Pancreas (tissue), 10 donors: ENCODE results near the gene RHOD. TPM values are rescaled to one million over a fixed set of nuclear protein-coding genes. Genes with fewer than 3 reads are reported as not detected.

Source experiments
- ATAC-seq, 4 donors: fragments of 200-7000 bp; cut with Tn5 transposase; one replicate each; pipeline versions ENCODE4 v1.8.0 to v1.9.1; 2020; ENCODE audit warnings: mild to moderate bottlenecking in 4 of 4, moderate library complexity in 4 of 4
- DNase-seq, 6 donors: peaks; one replicate each; pipeline ENCODE4 v3.0.0-alpha.2; 2020
- FAIRE-seq: peaks from 2 replicates; lab custom pipeline; 2012; peaks lifted over from hg19 to GRCh38; lab: Jason Lieb, UNC
- H3K27ac ChIP-seq, 4 donors: fragments of 200-600 bp; sonication (generic); 1 replicate in 3 of 4; 2 replicates in 1 of 4; pipeline versions ENCODE4 v1.5.0 to v1.8.0; 2020
- H3K27me3 ChIP-seq, 4 donors: fragments of 200-600 bp; one replicate each; pipeline ENCODE4 v1.8.0; 2021
- H3K36me3 ChIP-seq, 3 donors: fragments of 200-600 bp; sonication (generic) in 1 of 3; one replicate each; pipeline versions ENCODE4 v1.5.0 to v1.8.0; 2020 to 2021
- H3K4me1 ChIP-seq, 3 donors: fragments of 200-600 bp; one replicate each; pipeline ENCODE4 v1.8.0; 2021
- H3K4me3 ChIP-seq, 4 donors: fragments of 200-600 bp; sonication (generic) in 2 of 4; one replicate each; pipeline versions ENCODE4 v1.5.0 to v1.8.0; 2020 to 2021
- H3K9me3 ChIP-seq, 4 donors: fragments of 200-600 bp; one replicate each; pipeline ENCODE4 v1.8.0; 2021
- WGBS, 2 donors: extraction: QIAGEN DNeasy Blood & Tissue Kit; methylation state at CpG; one replicate each; pipeline ENCODE4 v1.1.7; 2013; 5-methylcytosine and 5-hydroxymethylcytosine counted together
- intact Hi-C, 3 donors: fragments of 100-400 bp; cut with DNase I; formaldehyde crosslinking; loops; one replicate each; pipeline versions ENCODE4 v1.11.1 to v1.14.2; 2022
- polyA plus RNA-seq, 2 donors: library from polyadenylated mRNA; stranded (reverse); fragments of 200-250 nt; gene quantifications; one replicate each; pipeline ENCODE4 v1.2.3, GENCODE V29; 2013
- total RNA-seq, 6 donors: library from RNA; stranded (reverse); fragmentation: NEBNext Ultra II Directional in 4 of 6; extraction: Animal tissue kit (Norgen Biotek cat#: 25700) in 4 of 6; gene quantifications; one replicate each; pipeline versions ENCODE4 v1.2.1 to v1.2.4, GENCODE V29; 2021 to 2023
- TF ChIP-seq, protein P1 (sequence below), 4 donors: fragments of 200-600 bp; sonication (generic) in 3 of 4; IDR thresholded peaks; one replicate each; pipeline versions ENCODE4 v1.5.0 to v1.8.0; 2021; ENCODE audit warnings: antibody characterized with exemption in 4 of 4
- donor health status: healthy with polysubstance abuse.
- donor health status: DM: no; HTN: no; CAD: no; lungs with moderate emphysema.
- donor health status: DM: no; HTN: no; CAD: no.
- donor health status: control.
- donor health status: control.
- donor health status: Bipolar disorder and iron deficiency.
- donor health status: DM: yes; HTN: yes; CAD: no.
- donor health status: DM: no; HTN: no; CAD: no.
- donor health status: DM: no; HTN: no; CAD: no.
- donor health status: DM: yes; HTN: yes; CAD: no.

RHOD gene
- total and polyA plus RNA-seq, 8 donors, result 14.9 to 45.8 (median 18.6) TPM

DNA sequence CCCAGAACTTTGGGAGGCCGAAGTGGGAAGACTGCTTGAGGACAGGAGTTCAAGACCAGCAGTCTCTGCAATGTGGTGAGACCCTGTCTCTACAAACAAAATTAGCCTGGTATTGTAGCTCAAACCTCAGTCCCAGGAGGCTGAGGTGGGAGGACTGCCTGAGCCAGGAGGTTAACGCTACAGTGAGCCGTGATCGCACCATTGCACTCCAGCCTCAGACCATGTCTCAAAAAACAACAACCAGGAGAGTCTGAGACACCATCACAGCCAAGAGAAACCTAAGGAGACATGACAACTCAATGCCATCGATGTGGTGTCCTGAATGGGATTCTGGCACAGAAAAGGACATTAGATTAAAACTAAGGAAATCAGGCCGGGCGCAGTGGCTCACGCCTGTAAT, 34.1 kb downstream of the RHOD start:
- FAIRE-seq, result no peak
- DNase-seq, result no peak
- Histone ChIP-seq H3K27me3 (no peaks in the 10 kb centered on the region), H3K27ac (no peak overlapping the region), H3K4me3 (no peak overlapping the region), H3K9me3 (no peaks in the 10 kb centered on the region), H3K36me3 (no peaks in the 10 kb centered on the region), H3K4me1 (no peaks in the 10 kb centered on the region)
- no peak for ATAC-seq
- intact Hi-C loops, result no loop called here
- TF ChIP-seq, protein P1, sequence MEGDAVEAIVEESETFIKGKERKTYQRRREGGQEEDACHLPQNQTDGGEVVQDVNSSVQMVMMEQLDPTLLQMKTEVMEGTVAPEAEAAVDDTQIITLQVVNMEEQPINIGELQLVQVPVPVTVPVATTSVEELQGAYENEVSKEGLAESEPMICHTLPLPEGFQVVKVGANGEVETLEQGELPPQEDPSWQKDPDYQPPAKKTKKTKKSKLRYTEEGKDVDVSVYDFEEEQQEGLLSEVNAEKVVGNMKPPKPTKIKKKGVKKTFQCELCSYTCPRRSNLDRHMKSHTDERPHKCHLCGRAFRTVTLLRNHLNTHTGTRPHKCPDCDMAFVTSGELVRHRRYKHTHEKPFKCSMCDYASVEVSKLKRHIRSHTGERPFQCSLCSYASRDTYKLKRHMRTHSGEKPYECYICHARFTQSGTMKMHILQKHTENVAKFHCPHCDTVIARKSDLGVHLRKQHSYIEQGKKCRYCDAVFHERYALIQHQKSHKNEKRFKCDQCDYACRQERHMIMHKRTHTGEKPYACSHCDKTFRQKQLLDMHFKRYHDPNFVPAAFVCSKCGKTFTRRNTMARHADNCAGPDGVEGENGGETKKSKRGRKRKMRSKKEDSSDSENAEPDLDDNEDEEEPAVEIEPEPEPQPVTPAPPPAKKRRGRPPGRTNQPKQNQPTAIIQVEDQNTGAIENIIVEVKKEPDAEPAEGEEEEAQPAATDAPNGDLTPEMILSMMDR (IDR thresholded peaks at IDR 0.05), result no peak
- 91 to 94% methylated on average over 8 of the region's 8 CpGs for WGBS, 2 donors

GRCh38 chr11:67095214-67095507, 38.5 kb downstream of the RHOD start:
- intact Hi-C loops, result no loop called here
- Histone ChIP-seq H3K27ac (no peak overlapping the region), H3K4me1 (no peaks in the 10 kb centered on the region), H3K4me3 (no peak overlapping the region), H3K9me3 (no peaks in the 10 kb centered on the region), H3K27me3 (no peaks in the 10 kb centered on the region), H3K36me3 (no peaks in the 10 kb centered on the region)
- WGBS, 2 donors, result 96 to 100% methylated on average over 1 of the region's 1 CpG
- FAIRE-seq (no peak), DNase-seq (no peak), ATAC-seq (peak in 1 of 4 donors; percentile 12)
- TF ChIP-seq, protein P1 (IDR thresholded peaks at IDR 0.05), result no peak

DNA sequence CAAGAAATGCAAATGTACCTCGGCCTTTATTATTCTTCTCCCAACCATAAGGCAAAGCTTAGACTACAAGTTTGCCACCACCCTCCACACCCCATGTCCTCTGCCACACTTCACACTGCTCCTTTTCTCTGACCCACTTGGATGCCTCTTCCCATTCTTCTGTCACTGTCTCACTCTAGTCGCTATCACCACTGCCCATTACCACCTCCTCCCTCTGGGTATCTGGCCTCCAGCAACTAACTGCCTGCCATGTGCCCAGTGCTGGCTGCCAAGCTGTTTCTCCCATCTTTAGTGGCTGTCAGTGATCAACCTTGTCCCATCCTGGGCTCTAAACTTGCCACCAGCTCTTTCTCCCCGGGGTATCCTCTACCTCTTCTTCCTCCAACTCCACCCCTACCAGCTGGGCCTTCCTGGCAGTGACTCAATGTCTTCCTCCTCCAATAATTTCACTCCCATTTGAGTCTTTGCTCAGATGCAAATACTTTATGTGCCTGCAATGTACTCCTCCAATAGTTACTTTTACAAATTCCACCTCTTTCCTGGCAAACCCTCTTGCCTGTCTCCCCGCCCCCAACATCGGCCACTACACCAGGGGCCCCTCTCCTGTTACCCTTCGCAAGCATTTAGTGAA, 42.3 kb downstream of the RHOD start:
- no peaks in the 10 kb centered on the region for H3K4me1 ChIP-seq
- peak in 1 of 6 donors; percentile 1 for DNase-seq
- no peaks in the 10 kb centered on the region for H3K27me3 ChIP-seq
- H3K36me3 ChIP-seq, result no peaks in the 10 kb centered on the region
- no peak for ATAC-seq
- H3K4me3 ChIP-seq, result no peak overlapping the region
- TF ChIP-seq, protein P1 (IDR thresholded peaks at IDR 0.05), result no peak
- no peak for FAIRE-seq
- no peak overlapping the region for H3K27ac ChIP-seq
- 75 to 81% methylated on average over 6 of the region's 6 CpGs for WGBS, 2 donors
- no peaks in the 10 kb centered on the region for H3K9me3 ChIP-seq
- intact Hi-C loops, result no loop called here

DNA sequence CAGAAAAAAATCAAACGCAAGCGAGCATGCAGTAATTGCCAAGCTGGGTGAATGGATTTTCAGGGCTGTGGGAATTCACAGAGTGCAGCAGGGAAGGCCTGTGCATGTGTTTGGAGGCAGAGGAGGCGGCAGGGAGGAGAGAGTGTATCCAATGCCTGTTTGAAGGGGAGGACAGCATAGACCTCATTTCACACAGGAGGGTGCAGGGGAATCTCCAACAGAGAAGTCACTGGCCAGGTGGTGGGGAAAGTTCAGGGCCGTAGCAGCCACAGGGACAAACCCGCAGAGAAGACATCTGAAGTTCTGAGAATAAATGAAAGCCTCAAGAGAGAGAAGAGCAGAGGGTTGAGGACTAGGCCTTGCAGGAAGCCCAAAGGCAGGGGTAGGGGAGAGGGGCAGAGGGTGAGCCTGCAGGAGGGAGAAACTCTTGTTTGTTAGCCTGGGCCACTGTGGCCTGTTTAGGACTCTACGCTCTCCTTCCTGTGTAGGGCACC, 43.2 kb downstream of the RHOD start:
- intact Hi-C loops, result no loop called here
- no peaks in the 10 kb centered on the region for H3K27me3 ChIP-seq
- no peaks in the 10 kb centered on the region for H3K9me3 ChIP-seq
- WGBS, 2 donors, result 91 to 96% methylated on average over 6 of the region's 6 CpGs
- TF ChIP-seq, protein P1 (IDR thresholded peaks at IDR 0.05), result no peak
- no peak overlapping the region for H3K27ac ChIP-seq
- no peaks in the 10 kb centered on the region for H3K36me3 ChIP-seq
- no peaks in the 10 kb centered on the region for H3K4me1 ChIP-seq
- peak in 1 of 6 donors; percentile 9 for DNase-seq
- no peak overlapping the region for H3K4me3 ChIP-seq
- ATAC-seq, result no peak
- no peak for FAIRE-seq

DNA sequence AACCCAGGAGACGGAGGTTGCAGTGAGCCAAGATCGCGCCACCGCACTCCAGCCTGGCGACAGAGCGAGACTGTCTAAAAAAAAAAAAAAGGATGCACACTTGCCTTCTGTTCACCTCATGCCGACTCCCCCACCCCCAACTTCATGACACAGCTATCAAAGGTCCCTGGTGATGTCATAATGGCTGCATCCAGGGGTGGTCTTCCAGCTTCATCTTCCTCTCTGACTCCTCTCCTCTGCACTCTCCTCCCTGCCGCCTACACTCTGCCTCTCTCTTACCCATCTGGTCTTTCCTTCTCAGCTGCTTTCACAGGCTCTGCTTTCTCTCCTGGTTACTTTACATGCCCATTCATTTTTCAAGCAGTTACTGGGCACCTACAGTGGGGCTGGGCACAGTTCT, 46.0 kb downstream of the RHOD start:
- TF ChIP-seq, protein P1 (IDR thresholded peaks at IDR 0.05), result no peak
- no peaks in the 10 kb centered on the region for H3K9me3 ChIP-seq
- 87 to 88% methylated on average over 8 of the region's 8 CpGs for WGBS, 2 donors
- H3K4me3 ChIP-seq, result no peak overlapping the region
- no peak for FAIRE-seq
- intact Hi-C loops, result no loop called here
- peak in 1 of 6 donors; percentile 3 for DNase-seq
- ATAC-seq, result no peak
- no peaks in the 10 kb centered on the region for H3K36me3 ChIP-seq
- no peaks in the 10 kb centered on the region for H3K4me1 ChIP-seq
- H3K27me3 ChIP-seq, result no peaks in the 10 kb centered on the region
- H3K27ac ChIP-seq, result no peak overlapping the region
